ENCODE data around the gene PRM3.

The PRM3 gene

GRCh38 chr16:11272921-11273720 is at the start of gene PRM3:
PRM3 (minus strand) TSS chr16:11273629; CDS start chr16:11273595, 34 bp downstream.
- no peak for DNase-seq

- no peak for DNase-seq
Measured at GRCh38 chr16:11322823-11323222, 49.4 kb upstream of the PRM3 start.

GRCh38 chr16:11321662-11322061 is 48.2 kb upstream of the PRM3 start:
- DNase-seq: no peak

GRCh38 chr16:11320170-11320569 is 46.7 kb upstream of the PRM3 start:
- DNase-seq: no peak

- no peak for DNase-seq
Measured at GRCh38 chr16:11319529-11320146, 46.2 kb upstream of the PRM3 start.

- DNase-seq: no peak
Measured at GRCh38 chr16:11318817-11319216, 45.4 kb upstream of the PRM3 start.

- DNase-seq: no peak
Measured at GRCh38 chr16:11316331-11317015, 43.0 kb upstream of the PRM3 start.

GRCh38 chr16:11315510-11315909 is 42.1 kb upstream of the PRM3 start:
- DNase-seq: no peak

GRCh38 chr16:11314309-11314894 is 41.0 kb upstream of the PRM3 start:
- DNase-seq: no peak

- no peak for DNase-seq
Measured at GRCh38 chr16:11313493-11314308, 40.3 kb upstream of the PRM3 start.

GRCh38 chr16:11312718-11313492 is 39.5 kb upstream of the PRM3 start:
- no peak for DNase-seq

- DNase-seq: peak; percentile 14 to 71
Measured at GRCh38 chr16:11310997-11311561, 37.6 kb upstream of the PRM3 start.

GRCh38 chr16:11310634-11310977 is 37.2 kb upstream of the PRM3 start:
- DNase-seq: no peak

- no peak for DNase-seq
Measured at GRCh38 chr16:11309895-11310633, 36.6 kb upstream of the PRM3 start.

GRCh38 chr16:11308493-11309283 is 35.3 kb upstream of the PRM3 start:
- DNase-seq: no peak

- DNase-seq: no peak
Measured at GRCh38 chr16:11307639-11308492, 34.4 kb upstream of the PRM3 start.

- no peak for DNase-seq
Measured at GRCh38 chr16:11306997-11307638, 33.7 kb upstream of the PRM3 start.

GRCh38 chr16:11306381-11306780 is 33.0 kb upstream of the PRM3 start:
- no peak for DNase-seq
